SK-N-SH (cell line): Measurements from ENCODE around the gene SMARCC1. TPM values are rescaled to one million over a fixed set of nuclear protein-coding genes. Genes with fewer than 3 reads are reported as not detected.

ENCODE experiments used
- CTCF ChIA-PET: fragments of 300-600, 350-600 bp; formaldehyde crosslinking; extraction: SDS; loops from one replicate; lab custom pipeline; 2021; lab: Yijun Ruan, JAX
- POLR2A ChIA-PET: fragments of 350-600 bp; sonication (Branson Sonifier 250); formaldehyde crosslinking; extraction: SDS; loops from one replicate; lab custom pipeline; 2020; ENCODE audit warnings: antibody characterized with exemption, inconsistent platforms; lab: Yijun Ruan, JAX
- DNase-seq: peaks from one replicate; pipeline ENCODE4 v3.0.0; 2012
- H2AFZ ChIP-seq: fragments of 200-600 bp; sonication (generic); 2 replicates; pipeline ENCODE4 v1.8.1; 2016; ENCODE audit warnings: antibody characterized with exemption, mild to moderate bottlenecking, low read depth
- H3F3A ChIP-seq: fragments of 200-600 bp; sonication (generic); replicated peaks from 2 replicates; pipeline ENCODE3; 2016; ENCODE audit warnings: antibody characterized with exemption, mild to moderate bottlenecking; ENCODE audit not compliant: insufficient read depth
- H3K27ac ChIP-seq, 2 experiments: fragments of 200-500 bp in 1 of 2; fragments of 200-600 bp in 1 of 2; sonication (Bioruptor generic) in 1 of 2; sonication (generic), shearing (Covaris generic) in 1 of 2; 2 replicates each; pipeline versions ENCODE4 v1.5.1 to v1.6.1; 2014 to 2016; ENCODE audit warnings: low read depth in 2 of 2, inconsistent platforms in 1 of 2, low read length in 1 of 2, mild to moderate bottlenecking in 1 of 2, mixed read lengths in 1 of 2
- H3K27me3 ChIP-seq: fragments of 200-600 bp; sonication (generic), shearing (Covaris generic); 2 replicates; pipeline ENCODE4 v1.6.1; 2016; ENCODE audit warnings: mixed run types; ENCODE audit not compliant: insufficient read depth
- H3K36me3 ChIP-seq, 2 experiments: fragments of 200-500 bp in 1 of 2; fragments of 200-600 bp in 1 of 2; sonication (Bioruptor generic) in 1 of 2; sonication (generic) in 1 of 2; replicated peaks in 1 of 2; 2 replicates each; pipeline versions ENCODE3 to v1.5.1; 2014 to 2016; ENCODE audit warnings: low read length in 1 of 2, mild to moderate bottlenecking in 1 of 2; ENCODE audit not compliant: insufficient read depth in 2 of 2, control insufficient read depth in 1 of 2
- H3K4me1 ChIP-seq, 2 experiments: fragments of 200-500 bp in 1 of 2; fragments of 200-600 bp in 1 of 2; sonication (Bioruptor generic) in 1 of 2; sonication (generic), shearing (Covaris generic) in 1 of 2; 2 replicates each; pipeline versions ENCODE4 v1.5.1 to v1.6.1; 2014 to 2016; ENCODE audit warnings: low read depth in 1 of 2, low read length in 1 of 2, mixed run types in 1 of 2; ENCODE audit not compliant: insufficient read depth in 2 of 2, control insufficient read depth in 1 of 2
- H3K4me2 ChIP-seq: fragments of 200-600 bp; sonication (generic), shearing (Covaris generic); 2 replicates; pipeline ENCODE4 v1.6.1; 2017; ENCODE audit warnings: mixed run types
- H3K4me3 ChIP-seq, 2 experiments: fragments of 200-500 bp in 1 of 2; fragments of 200-600 bp in 1 of 2; sonication (Bioruptor generic) in 1 of 2; sonication (generic), shearing (Covaris generic) in 1 of 2; 2 replicates each; pipeline versions ENCODE4 v1.5.1 to v1.8.1; 2014 to 2016; ENCODE audit warnings: low read depth in 2 of 2, inconsistent platforms in 1 of 2, low read length in 1 of 2, mild to moderate bottlenecking in 1 of 2, mixed read lengths in 1 of 2, moderate library complexity in 1 of 2
- H3K79me2 ChIP-seq: fragments of 200-600 bp; sonication (generic); 2 replicates; pipeline ENCODE4 v1.8.1; 2017; ENCODE audit warnings: mild to moderate bottlenecking; ENCODE audit not compliant: insufficient read depth
- H3K9ac ChIP-seq: fragments of 200-600 bp; sonication (generic); 2 replicates; pipeline ENCODE4 v1.6.1; 2017; ENCODE audit warnings: mixed run types
- H3K9me2 ChIP-seq: fragments of 200-600 bp; sonication (generic); 2 replicates; pipeline ENCODE4 v1.6.1; 2017; ENCODE audit warnings: mixed run types
- H3K9me3 ChIP-seq: fragments of 200-600 bp; sonication (generic); 2 replicates; pipeline ENCODE4 v1.6.1; 2017; ENCODE audit warnings: mixed run types, mild to moderate bottlenecking, moderate library complexity
- H4K20me1 ChIP-seq: fragments of 200-600 bp; sonication (generic); 2 replicates; pipeline ENCODE4 v1.6.1; 2017; ENCODE audit warnings: mild to moderate bottlenecking, mixed run types; ENCODE audit not compliant: insufficient read depth
- CTCF ChIP-seq: fragments of 200-600 bp; sonication (generic); IDR thresholded peaks from 2 replicates; pipeline ENCODE4 v1.6.1; 2017; ENCODE audit warnings: antibody characterized with exemption, mild to moderate bottlenecking, moderate library complexity
- FOSL2 ChIP-seq: IDR thresholded peaks from 2 replicates; pipeline ENCODE4 v1.4.0; 2012; ENCODE audit warnings: low read depth, mild to moderate bottlenecking, moderate library complexity, borderline replicate concordance
- GABPA ChIP-seq: IDR thresholded peaks from 2 replicates; pipeline ENCODE4 v1.4.0; 2012; ENCODE audit warnings: low read depth, mild to moderate bottlenecking
- RAD21 ChIP-seq: IDR thresholded peaks from 2 replicates; pipeline ENCODE4 v1.6.1; 2012; ENCODE audit warnings: mild to moderate bottlenecking, low read length
- RCOR1 ChIP-seq: fragments of 150-350 bp; IDR thresholded peaks from 2 replicates; pipeline ENCODE4 v1.6.1; 2017; ENCODE audit warnings: antibody characterized with exemption, low read length
- WGBS: methylation state at CpG from one replicate; pipeline ENCODE4 v1.1.6; 2017; ENCODE audit warnings: low lambda C conversion rate; 5-methylcytosine and 5-hydroxymethylcytosine counted together
- polyA plus RNA-seq, 3 experiments: library from polyadenylated mRNA; depleted of rRNA; stranded (reverse); fragments of >200 nt; gene quantifications; 2 replicates each; pipeline ENCODE4 v1.2.3, GENCODE V29; 2012

The SMARCC1 gene
- polyA plus RNA-seq, 1 of the 3 experiments (the other 2 are of a cell fraction): 16.5 TPM

- Histone ChIP-seq H4K20me1 (no peaks in the 10 kb centered on the region), H3K79me2 (no peaks in the 10 kb centered on the region), H3K4me1 (no peaks in the 10 kb centered on the region), H2AFZ (no peak overlapping the region), H3K9me2 (no peaks in the 10 kb centered on the region), H3K9me3 (no peaks in the 10 kb centered on the region), H3K27ac (no peak overlapping the region), H3K27me3 (no peaks in the 10 kb centered on the region), H3F3A (peaks cover 6% of the 10 kb centered on the region), H3K4me3 (no peak overlapping the region), H3K4me2 (no peak overlapping the region), H3K9ac (no peak overlapping the region), H3K36me3 (peaks cover 59 to 70% of the 10 kb centered on the region in 2 experiments)
- no peak for TF ChIP-seq CTCF
- CTCF ChIA-PET: interaction anchor here (0.7 to 1.3 kb wide), 3 partner anchors 10 to 147 kb away, joined by 3 to 4 read pairs (median 4); no protein-coding TSS in a partner anchor
- WGBS: 97% methylated on average over 3 of the region's 3 CpGs
- no peak for DNase-seq
- POLR2A ChIA-PET: interaction anchor here (0.6 kb wide), 1 partner anchor 50 kb away, joined by 5 read pairs; no protein-coding TSS in a partner anchor
Observed at GRCh38 chr3:47622671-47623461, 158.8 kb downstream of the SMARCC1 start.

DNA sequence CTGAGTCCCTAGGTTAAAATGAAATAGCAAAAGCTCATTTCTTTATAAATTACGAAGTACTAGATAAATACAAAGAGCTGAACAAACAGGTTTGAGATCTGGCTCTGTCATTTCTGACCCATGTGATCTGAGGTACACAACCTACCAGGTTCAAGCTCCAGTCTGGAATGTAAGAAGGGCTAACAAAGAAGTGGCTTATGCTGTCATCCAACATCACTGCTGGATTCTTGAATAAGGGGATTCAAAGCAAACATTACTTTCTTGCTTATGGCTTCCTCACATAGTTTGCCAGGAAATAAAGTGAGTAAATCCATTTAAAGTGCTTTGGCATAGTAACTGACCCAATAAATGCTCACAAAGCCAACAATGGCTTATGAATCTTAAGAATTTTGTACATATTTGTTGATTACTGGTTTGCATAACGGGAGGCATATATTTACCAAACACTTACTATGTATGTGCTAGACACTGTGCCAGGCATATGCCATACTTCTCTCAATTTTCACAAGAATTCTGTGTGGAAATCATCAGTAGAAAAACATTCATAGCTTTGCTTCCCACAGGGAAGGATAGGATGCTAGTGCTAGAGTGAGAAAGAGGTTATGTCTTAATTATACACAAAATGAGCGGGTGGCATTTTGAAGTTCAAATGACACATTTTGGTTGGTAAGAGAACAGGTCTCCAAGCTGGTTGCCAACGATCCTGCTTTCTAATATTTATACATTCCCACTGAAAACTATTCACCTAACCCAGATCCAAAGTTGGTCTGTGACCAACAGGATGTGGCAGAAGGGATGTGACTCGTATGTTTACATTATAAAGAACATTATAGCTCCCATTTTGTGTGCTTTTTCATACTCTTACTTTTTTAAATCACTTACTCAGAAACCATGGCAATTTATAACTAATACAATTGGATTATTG lies 164.3 kb downstream of the SMARCC1 start:
- Histone ChIP-seq H3F3A (peaks cover 9% of the 10 kb centered on the region), H3K36me3 (peaks cover 50 to 69% of the 10 kb centered on the region in 2 experiments), H4K20me1 (peaks cover 10% of the 10 kb centered on the region), H3K79me2 (peaks cover 10% of the 10 kb centered on the region; the same call in 1 of the 2 replicates), H3K9ac (no peak overlapping the region), H3K27me3 (no peaks in the 10 kb centered on the region), H3K9me2 (no peaks in the 10 kb centered on the region), H3K4me3 (no peak overlapping the region), H3K4me2 (no peak overlapping the region), H2AFZ (no peak overlapping the region)
- 73% methylated on average over 5 of the region's 5 CpGs for WGBS
- TF ChIP-seq GABPA (no peak), FOSL2 (0 out of 2 replicates have a peak, but pooled peaks have one; percentile 2), RCOR1 (no peak), RAD21 (no peak)
- TF ChIP-seq, all 33 proteins: peak for 1
- H3K4me1 ChIP-seq: peaks cover 0 to 5% of the 10 kb centered on the region in 2 experiments; a peak in 1 of 4 replicates
- CTCF ChIA-PET: interaction anchor here (0.7 to 1.5 kb wide), 4 partner anchors 11 to 177 kb away, joined by 3 to 4 read pairs (median 3); no protein-coding TSS in a partner anchor
- H3K27ac ChIP-seq: peak overlapping the region in 1 of 2 experiments; percentile 55; a peak in 2 of 4 replicates
- H3K9me3 ChIP-seq: no peaks in the 10 kb centered on the region
- POLR2A ChIA-PET: interaction anchor here (1.2 kb wide), 1 partner anchor 8 kb away, joined by 3 read pairs; no protein-coding TSS in a partner anchor
- no peak for DNase-seq
